Tibial artery (tissue), 4 donors: ENCODE data around the gene ANXA5.

Experiments used
- DNase-seq, 2 donors: peaks; one replicate each; pipeline ENCODE4 v3.0.0-alpha.2; 2019
- H3K27ac ChIP-seq, 2 donors: fragments of 200-600 bp; sonication (generic) in 1 of 2; 1 replicate in 1 of 2; 2 replicates in 1 of 2; pipeline ENCODE4 v1.5.1; 2018 to 2019; ENCODE audit warnings: mild to moderate bottlenecking in 1 of 2
- H3K27me3 ChIP-seq, 2 donors: fragments of 200-600 bp; sonication (generic) in 1 of 2; one replicate each; pipeline versions ENCODE4 v1.5.1 to v1.6.0; 2016 to 2019
- H3K36me3 ChIP-seq, 3 donors: fragments of 200-600 bp; sonication (generic) in 2 of 3; one replicate each; pipeline ENCODE4 v1.5.1; 2016 to 2019; ENCODE audit warnings: mild to moderate bottlenecking in 2 of 3
- H3K4me1 ChIP-seq, 4 donors: fragments of 200-600 bp; sonication (generic) in 2 of 4; 1 replicate in 3 of 4; 2 replicates in 1 of 4; pipeline ENCODE4 v1.5.1; 2016 to 2019
- H3K4me3 ChIP-seq, 2 donors: fragments of 200-600 bp; sonication (generic) in 1 of 2; 1 replicate in 1 of 2; 2 replicates in 1 of 2; pipeline ENCODE4 v1.5.1; 2018 to 2019; ENCODE audit warnings: mild to moderate bottlenecking in 2 of 2
- H3K9me3 ChIP-seq, 3 donors: fragments of 200-600 bp; sonication (generic) in 1 of 3; one replicate each; pipeline ENCODE4 v1.5.1; 2016 to 2019
- intact Hi-C: fragments of 100-400 bp; cut with DNase I; formaldehyde crosslinking; loops from one replicate; pipeline ENCODE4 v1.15.0; 2023; ENCODE audit warnings: low total_unique reads
- TF ChIP-seq, protein P1 (sequence below), 2 experiments: fragments of 200-600 bp in 1 of 2; fragments of 450-650 bp in 1 of 2; IDR thresholded peaks; one replicate each; pipeline ENCODE4 v1.5.1; 2017 to 2019; ENCODE audit warnings: antibody characterized with exemption in 2 of 2, mild to moderate bottlenecking in 1 of 2, moderate library complexity in 1 of 2

ANXA5 gene

GRCh38 chr4:121642292-121642691 is 54.5 kb downstream of the ANXA5 start:
- H3K27ac ChIP-seq, result no peak overlapping the region
- H3K4me1 ChIP-seq, result no peaks in the 10 kb centered on the region
- H3K9me3 ChIP-seq, result no peaks in the 10 kb centered on the region
- H3K36me3 ChIP-seq, result no peaks in the 10 kb centered on the region
- H3K27me3 ChIP-seq, result no peaks in the 10 kb centered on the region
- no peak overlapping the region for H3K4me3 ChIP-seq
- TF ChIP-seq, protein P1, sequence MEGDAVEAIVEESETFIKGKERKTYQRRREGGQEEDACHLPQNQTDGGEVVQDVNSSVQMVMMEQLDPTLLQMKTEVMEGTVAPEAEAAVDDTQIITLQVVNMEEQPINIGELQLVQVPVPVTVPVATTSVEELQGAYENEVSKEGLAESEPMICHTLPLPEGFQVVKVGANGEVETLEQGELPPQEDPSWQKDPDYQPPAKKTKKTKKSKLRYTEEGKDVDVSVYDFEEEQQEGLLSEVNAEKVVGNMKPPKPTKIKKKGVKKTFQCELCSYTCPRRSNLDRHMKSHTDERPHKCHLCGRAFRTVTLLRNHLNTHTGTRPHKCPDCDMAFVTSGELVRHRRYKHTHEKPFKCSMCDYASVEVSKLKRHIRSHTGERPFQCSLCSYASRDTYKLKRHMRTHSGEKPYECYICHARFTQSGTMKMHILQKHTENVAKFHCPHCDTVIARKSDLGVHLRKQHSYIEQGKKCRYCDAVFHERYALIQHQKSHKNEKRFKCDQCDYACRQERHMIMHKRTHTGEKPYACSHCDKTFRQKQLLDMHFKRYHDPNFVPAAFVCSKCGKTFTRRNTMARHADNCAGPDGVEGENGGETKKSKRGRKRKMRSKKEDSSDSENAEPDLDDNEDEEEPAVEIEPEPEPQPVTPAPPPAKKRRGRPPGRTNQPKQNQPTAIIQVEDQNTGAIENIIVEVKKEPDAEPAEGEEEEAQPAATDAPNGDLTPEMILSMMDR (IDR thresholded peaks at IDR 0.05), result no peak
- DNase-seq, result no peak
- intact Hi-C loops, result no loop called here

GRCh38 chr4:121633653-121634052 is 63.1 kb downstream of the ANXA5 start:
- no peak overlapping the region for H3K4me3 ChIP-seq
- TF ChIP-seq, protein P1 (IDR thresholded peaks at IDR 0.05), result no peak
- intact Hi-C loops, result no loop called here
- H3K36me3 ChIP-seq, result no peaks in the 10 kb centered on the region
- no peaks in the 10 kb centered on the region for H3K9me3 ChIP-seq
- H3K27me3 ChIP-seq, result peaks cover 0 to 7% of the 10 kb centered on the region in 2 donors
- no peaks in the 10 kb centered on the region for H3K4me1 ChIP-seq
- no peak for DNase-seq
- no peak overlapping the region for H3K27ac ChIP-seq

GRCh38 chr4:121632636-121633035 is 64.1 kb downstream of the ANXA5 start:
- TF ChIP-seq, protein P1 (IDR thresholded peaks at IDR 0.05), result no peak
- no peak overlapping the region for H3K4me3 ChIP-seq

More at GRCh38 chr4:121632636-121633035, 64.1 kb downstream of the ANXA5 start:
- Histone ChIP-seq H3K27ac (no peak overlapping the region), H3K9me3 (no peaks in the 10 kb centered on the region), H3K36me3 (no peaks in the 10 kb centered on the region), H3K4me1 (no peaks in the 10 kb centered on the region), H3K27me3 (peaks cover 0 to 7% of the 10 kb centered on the region in 2 donors)
- intact Hi-C loops, result no loop called here
- no peak for DNase-seq
